ENCODE data around the gene SEC31B.

SEC31B gene

GRCh38 chr10:100490531-100490930, 29.1 kb downstream of the SEC31B start:
- DNase-seq (ENCODE audit: low read depth in 2 of 2): no peak

GRCh38 chr10:100489396-100489795, 30.3 kb downstream of the SEC31B start:
- no peak for DNase-seq (ENCODE audit: low read depth in 2 of 2)

GRCh38 chr10:100487529-100487928, 32.1 kb downstream of the SEC31B start:
- no peak for DNase-seq (ENCODE audit: low read depth in 2 of 2)

- no peak for DNase-seq (ENCODE audit: low read depth in 2 of 2)
Measured at GRCh38 chr10:100485801-100486495, 33.7 kb downstream of the SEC31B start.

- DNase-seq (ENCODE audit: low read depth in 2 of 2): no peak
Measured at GRCh38 chr10:100485366-100485765, 34.3 kb downstream of the SEC31B start.

- no peak for DNase-seq (ENCODE audit: low read depth in 2 of 2)
Measured at GRCh38 chr10:100483876-100484666, 35.6 kb downstream of the SEC31B start.

GRCh38 chr10:100482834-100483185, 36.9 kb downstream of the SEC31B start:
- no peak for DNase-seq (ENCODE audit: low read depth in 2 of 2)

GRCh38 chr10:100482181-100482833, 37.4 kb downstream of the SEC31B start:
- peak; percentile 41 to 60 for DNase-seq (ENCODE audit: low read depth in 2 of 2)

- DNase-seq (ENCODE audit: low read depth in 2 of 2): peak; percentile 78 to 86
Measured at GRCh38 chr10:100481462-100482081, 38.1 kb downstream of the SEC31B start.

GRCh38 chr10:100480002-100480401, 39.7 kb downstream of the SEC31B start:
- no peak for DNase-seq (ENCODE audit: low read depth in 2 of 2)

GRCh38 chr10:100479037-100479436, 40.6 kb downstream of the SEC31B start:
- no peak for DNase-seq (ENCODE audit: low read depth in 2 of 2)

- DNase-seq (ENCODE audit: low read depth in 2 of 2): no peak
Measured at GRCh38 chr10:100477970-100478369, 41.7 kb downstream of the SEC31B start.

- DNase-seq (ENCODE audit: low read depth in 2 of 2): no peak
Measured at GRCh38 chr10:100470367-100470766, 49.3 kb downstream of the SEC31B start.

- DNase-seq (ENCODE audit: low read depth in 2 of 2): no peak
Measured at GRCh38 chr10:100469756-100470155, 49.9 kb downstream of the SEC31B start.

- DNase-seq (ENCODE audit: low read depth in 2 of 2): no peak
Measured at GRCh38 chr10:100468978-100469377, 50.7 kb downstream of the SEC31B start.

GRCh38 chr10:100468322-100468721, 51.3 kb downstream of the SEC31B start:
- DNase-seq (ENCODE audit: low read depth in 2 of 2): no peak

- DNase-seq (ENCODE audit: low read depth in 2 of 2): no peak
Measured at GRCh38 chr10:100462709-100463108, 57.0 kb downstream of the SEC31B start, which contains the start of gene WNT8B. WNT8B (plus strand) TSS chr10:100463009; CDS start chr10:100463169, 160 bp downstream.

- no peak for DNase-seq (ENCODE audit: low read depth in 2 of 2)
Measured at GRCh38 chr10:100448951-100449350, 70.7 kb downstream of the SEC31B start.

- no peak for DNase-seq (ENCODE audit: low read depth in 2 of 2)
Measured at GRCh38 chr10:100447663-100448062, 72.0 kb downstream of the SEC31B start.

- no peak for DNase-seq (ENCODE audit: low read depth in 2 of 2)
Measured at GRCh38 chr10:100446130-100446761, 73.4 kb downstream of the SEC31B start.

- no peak for DNase-seq (ENCODE audit: low read depth in 2 of 2)
Measured at GRCh38 chr10:100442548-100442947, 77.1 kb downstream of the SEC31B start.

Measured in stimulated activated CD4-positive, alpha-beta T cell treated with anti-CD3 and anti-CD28 coated beads, Interleukin-1b, Interleukin-23, amount 100 ng/mL, for 4 hours (primary cell).